ENCODE data around the gene ATP6V0D1.

The ATP6V0D1 gene

GRCh38 chr16:67391424-67392300, 89.3 kb downstream of the ATP6V0D1 start:
- Histone ChIP-seq H3K36me3 (ENCODE audit: control insufficient read depth, insufficient read depth, low read length) (no peaks in the 10 kb centered on the region), H2AFZ (no peak overlapping the region), H3K4me1 (peaks cover 12% of the 10 kb centered on the region), H3K79me2 (no peaks in the 10 kb centered on the region), H3K4me2 (ENCODE audit: low read length) (no peak overlapping the region), H3K9ac (no peak overlapping the region), H3K27ac (no peak overlapping the region), H3K9me3 (ENCODE audit: control insufficient read depth, low read length) (no peaks in the 10 kb centered on the region), H3K4me3 (ENCODE audit: low read depth, low read length) (no peak overlapping the region), H3K27me3 (ENCODE audit: control insufficient read depth, insufficient read depth, low read length) (no peaks in the 10 kb centered on the region)
- TF ChIP-seq CTCF (IDR thresholded peaks at IDR 0.05), result no peak

DNA sequence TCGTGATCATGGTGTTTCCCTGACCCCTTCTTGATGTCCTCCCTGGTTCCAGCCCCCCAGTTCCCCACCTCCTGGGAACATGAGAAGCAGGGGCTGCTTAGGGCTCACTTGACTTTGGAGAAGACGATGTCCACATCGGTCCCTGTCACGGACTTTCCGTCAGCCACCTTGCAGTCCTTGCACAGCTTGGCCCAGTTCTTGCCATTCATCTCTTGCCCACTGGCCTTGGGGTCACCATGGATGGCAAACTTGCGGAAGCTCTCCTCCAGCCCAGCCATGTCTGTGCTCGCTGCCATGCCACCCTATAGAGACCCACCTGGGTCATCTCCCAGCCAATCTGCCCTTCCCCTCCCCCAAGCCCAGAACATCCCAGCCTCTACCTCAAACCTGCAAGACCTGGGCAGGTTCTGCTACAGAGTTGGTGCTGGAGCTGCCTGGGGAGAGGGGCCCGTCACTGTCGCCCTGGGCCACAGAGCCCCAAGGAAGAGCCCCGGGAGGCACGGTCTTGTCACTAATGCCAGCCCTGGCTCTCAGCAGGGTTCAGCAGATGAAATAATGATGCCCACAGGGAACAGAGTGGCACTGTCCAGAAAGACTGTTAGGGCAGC, 90.0 kb downstream of the ATP6V0D1 start:
- Histone ChIP-seq H3K4me1 (peaks cover 6% of the 10 kb centered on the region), H2AFZ (no peak overlapping the region), H3K9me3 (ENCODE audit: control insufficient read depth, low read length) (no peaks in the 10 kb centered on the region), H3K79me2 (no peaks in the 10 kb centered on the region), H3K27ac (no peak overlapping the region), H3K9ac (no peak overlapping the region), H3K4me3 (ENCODE audit: low read depth, low read length) (no peak overlapping the region), H3K4me2 (ENCODE audit: low read length) (no peak overlapping the region), H3K27me3 (ENCODE audit: control insufficient read depth, insufficient read depth, low read length) (no peaks in the 10 kb centered on the region), H3K36me3 (ENCODE audit: control insufficient read depth, insufficient read depth, low read length) (no peaks in the 10 kb centered on the region)
- no peak for TF ChIP-seq CTCF (IDR thresholded peaks at IDR 0.05)

DNA sequence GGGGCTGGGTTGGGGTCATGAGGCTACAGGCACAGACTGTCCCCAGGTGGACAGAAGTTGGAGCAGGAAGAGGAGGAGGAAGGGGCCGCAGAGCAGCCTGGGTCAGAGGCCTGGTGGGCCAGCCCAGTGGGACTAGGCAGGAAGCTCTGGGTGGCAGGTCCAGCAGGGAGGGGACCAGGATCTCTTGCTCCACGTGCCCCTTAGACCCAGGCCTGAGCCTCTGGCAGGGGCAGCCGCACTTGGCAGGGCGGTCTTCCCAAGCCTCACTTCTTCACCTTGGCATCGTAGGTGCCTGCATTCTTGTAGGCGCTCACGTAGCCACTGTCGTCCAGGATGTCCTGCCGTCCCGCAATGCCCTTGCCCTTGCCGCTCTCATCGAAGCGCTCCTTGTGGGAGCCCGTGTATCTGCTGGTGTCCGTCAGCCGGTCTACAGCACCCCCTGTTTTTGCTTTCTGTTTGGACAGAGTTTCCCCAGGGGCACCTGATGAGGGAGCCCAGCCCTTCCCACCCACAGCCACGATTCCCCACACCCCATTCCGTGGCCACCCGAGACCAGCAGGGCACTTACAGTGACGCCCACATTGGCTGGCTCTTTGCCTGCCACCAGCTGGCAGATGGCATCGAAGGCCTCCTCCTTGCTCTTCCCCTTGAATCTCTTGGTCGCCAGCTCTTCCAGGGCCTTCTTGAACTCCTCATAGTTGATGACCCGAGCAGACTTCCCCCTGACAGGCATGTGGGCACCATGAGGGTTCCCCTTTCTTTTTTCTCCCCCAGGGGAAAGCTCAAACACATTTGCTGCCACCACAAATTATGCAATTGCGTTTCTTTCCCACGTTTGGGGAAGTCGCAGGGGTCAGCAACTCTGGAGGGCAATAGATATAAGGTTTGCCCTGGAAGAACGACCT, 90.8 kb downstream of the ATP6V0D1 start:
- Histone ChIP-seq H3K79me2 (no peaks in the 10 kb centered on the region), H3K27me3 (ENCODE audit: control insufficient read depth, insufficient read depth, low read length) (no peaks in the 10 kb centered on the region), H3K9ac (no peak overlapping the region), H3K9me3 (ENCODE audit: control insufficient read depth, low read length) (no peaks in the 10 kb centered on the region), H3K4me2 (ENCODE audit: low read length) (no peak overlapping the region), H3K4me3 (ENCODE audit: low read depth, low read length) (no peak overlapping the region), H3K27ac (no peak overlapping the region), H2AFZ (no peak overlapping the region), H3K36me3 (ENCODE audit: control insufficient read depth, insufficient read depth, low read length) (no peaks in the 10 kb centered on the region), H3K4me1 (peaks cover 4% of the 10 kb centered on the region)
- no peak for TF ChIP-seq CTCF (IDR thresholded peaks at IDR 0.05)

GRCh38 chr16:67388591-67388990, 92.4 kb downstream of the ATP6V0D1 start:
- Histone ChIP-seq H2AFZ (no peak overlapping the region), H3K27ac (no peak overlapping the region), H3K4me3 (ENCODE audit: low read depth, low read length) (no peak overlapping the region), H3K36me3 (ENCODE audit: control insufficient read depth, insufficient read depth, low read length) (no peaks in the 10 kb centered on the region), H3K9me3 (ENCODE audit: control insufficient read depth, low read length) (no peaks in the 10 kb centered on the region), H3K4me1 (peaks cover 4% of the 10 kb centered on the region), H3K27me3 (ENCODE audit: control insufficient read depth, insufficient read depth, low read length) (no peaks in the 10 kb centered on the region), H3K79me2 (no peaks in the 10 kb centered on the region), H3K4me2 (ENCODE audit: low read length) (no peak overlapping the region), H3K9ac (no peak overlapping the region)
- TF ChIP-seq CTCF (IDR thresholded peaks at IDR 0.05), result no peak

All from parathyroid adenoma (tissue), 2 donors.